Measurements from ENCODE around the gene POMGNT1. TPM values are rescaled to one million over a fixed set of nuclear protein-coding genes. Genes with fewer than 3 reads are reported as not detected.

The POMGNT1 gene
- total and polyA plus RNA-seq, 2 of the 8 experiments (the other 6 are each of a cell fraction or from before 2014, with no cell fraction given) = 28.0 to 40.3 TPM

- H2AK5ac ChIP-seq (ENCODE audit: low read depth, low read length) = no peak within 1 kb of the TSS; the same call in 1 of the 2 replicates
- peak within 1 kb of the TSS; percentile 55 for H3K18ac ChIP-seq (ENCODE audit: extremely low read depth, low read length)
- peak within 1 kb of the TSS; percentile 87 to 94 (median 92) for H3K4me3 ChIP-seq (ENCODE audit: extremely low read depth in 1 of 4, insufficient read depth in 2 of 4, low read depth in 3 of 4, low read length in 4 of 4)
- no peaks in the 10 kb centered on the region for H3K27me3 ChIP-seq (replicated peaks in 1 of 4; ENCODE audit: control insufficient read depth in 3 of 4, extremely low read depth in 1 of 4, insufficient read depth in 3 of 4, low read length in 3 of 4)
- peak within 1 kb of the TSS; percentile 96; the same call in 1 of the 2 replicates for H4K8ac ChIP-seq (ENCODE audit: extremely low read depth, insufficient read depth, low read length)
- H4K91ac ChIP-seq (replicated peaks; ENCODE audit: insufficient read length, low read length) = peak within 1 kb of the TSS; percentile 70
- H4K20me1 ChIP-seq (replicated peaks in 1 of 2; ENCODE audit: control insufficient read depth in 1 of 2, insufficient read depth in 2 of 2, low read length in 2 of 2) = peaks cover 2 to 6% of the 10 kb centered on the region in 2 experiments
- FAIRE-seq (no peak), DNase-seq (ENCODE audit: low read depth in 1 of 2, low spot score in 2 of 2) (peak; percentile 96 to 98)
- H2BK120ac ChIP-seq (replicated peaks; ENCODE audit: low read depth, low read length) = no peak within 1 kb of the TSS
- peak within 1 kb of the TSS; percentile 80 for H4K5ac ChIP-seq (ENCODE audit: insufficient read length, low read depth, low read length)
- WGBS, 2 experiments (ENCODE audit: extremely low coverage in 1 of 2, insufficient coverage in 1 of 2, insufficient read length in 1 of 2, insufficient replicate concordance in 2 of 2, low coverage in 1 of 2, low lambda C conversion rate in 2 of 2, missing lambda C conversion rate in 1 of 2) = 0% methylated on average over 27 of the region's 49 CpGs; no CpG with 5 or more reads in 1 of the 2 experiments
- H3K27ac ChIP-seq (ENCODE audit: low read depth, low read length) = peak within 1 kb of the TSS; percentile 94
- no peak within 1 kb of the TSS for H3K14ac ChIP-seq (ENCODE audit: insufficient read length)
- peaks cover 13 to 33% (median 26%) of the 10 kb centered on the region in 4 experiments for H3K36me3 ChIP-seq (ENCODE audit: control insufficient read depth in 2 of 4, insufficient read depth in 4 of 4, low read length in 3 of 4)
- H3K56ac ChIP-seq (replicated peaks; ENCODE audit: insufficient read length, low read depth, low read length) = peak within 1 kb of the TSS; percentile 95
- H3K9me3 ChIP-seq (ENCODE audit: insufficient read depth in 2 of 2, low read depth in 1 of 2, low read length in 1 of 2) = no peaks in the 10 kb centered on the region
- H3K79me2 ChIP-seq (ENCODE audit: control insufficient read depth in 1 of 2, insufficient read depth in 2 of 2, low read length in 2 of 2) = peaks cover 3 to 22% of the 10 kb centered on the region in 2 experiments
- H3K4ac ChIP-seq (replicated peaks; ENCODE audit: insufficient read length, low read depth, low read length) = no peak within 1 kb of the TSS
- ChIA-PET POLR2A (ENCODE audit: partially characterized antibody) (interaction anchor here (0.7 to 10.6 kb wide), 23 partner anchors 9 to 213 kb away, joined by 3 to 100 read pairs (median 4); partner anchors contain the start of genes LRRC41, LURAP1, PIK3R3 and UQCRH), CTCF (ENCODE audit: partially characterized antibody) (interaction anchor here (1.2 to 4.6 kb wide), 4 partner anchors 13 to 35 kb away, joined by 3 to 55 read pairs (median 4); no protein-coding TSS in a partner anchor)
- H3K23me2 ChIP-seq (ENCODE audit: low read depth, low read length) = peaks cover 9% of the 10 kb centered on the region; the same call in 1 of the 2 replicates
- peak within 1 kb of the TSS; percentile 99 for H2AFZ ChIP-seq (ENCODE audit: low read length)
- no peak within 1 kb of the TSS for H2BK20ac ChIP-seq (ENCODE audit: low read length)
- H2BK15ac ChIP-seq (ENCODE audit: low read length) = 0 out of 2 replicates have a peak within 1 kb of the TSS, but pooled peaks have one; percentile 25
- no peak within 1 kb of the TSS for H3K23ac ChIP-seq (ENCODE audit: insufficient read length)
- H2BK12ac ChIP-seq (ENCODE audit: low read depth, low read length) = peak within 1 kb of the TSS; percentile 62; the same call in 1 of the 2 replicates
- H3K4me2 ChIP-seq (ENCODE audit: insufficient read depth in 1 of 2, low read depth in 2 of 2, low read length in 2 of 2) = peak within 1 kb of the TSS; percentile 84 to 99
- peaks cover 10% of the 10 kb centered on the region; the same call in 1 of the 2 replicates for H3K79me1 ChIP-seq (ENCODE audit: low read depth, low read length)
- peaks cover 4 to 15% (median 5%) of the 10 kb centered on the region in 4 experiments; a peak in 5 of 7 replicates for H3K4me1 ChIP-seq (replicated peaks in 1 of 4; ENCODE audit: control insufficient read depth in 3 of 4, insufficient read depth in 4 of 4, low read length in 3 of 4)
- H2BK5ac ChIP-seq (ENCODE audit: low read depth, low read length) = peak within 1 kb of the TSS; percentile 84
- peak within 1 kb of the TSS; percentile 91 to 99 (median 94) for H3K9ac ChIP-seq (replicated peaks in 1 of 4; ENCODE audit: extremely low read depth in 1 of 4, low read depth in 3 of 4, low read length in 3 of 4)
- TF ChIP-seq KDM5A (IDR thresholded peaks at IDR 0.05; ENCODE audit: low read length) (peak; percentile 19), SIN3A (conservative IDR thresholded peaks at IDR 0.05 in 1 of 2, IDR thresholded peaks at IDR 0.05 in 1 of 2; ENCODE audit: low read depth in 1 of 2, low read length in 2 of 2) (peak in 1 of 2 experiments; percentile 78; a peak in 2 of 4 replicates), SP1 (IDR thresholded peaks at IDR 0.05; ENCODE audit: low read depth, low read length) (peak; percentile 93), POLR2A (IDR thresholded peaks at IDR 0.05; ENCODE audit: control extremely low read depth in 1 of 2, low read depth in 2 of 2, low read length in 2 of 2) (peak; percentile 75 to 97), TAF1 (IDR thresholded peaks at IDR 0.05; ENCODE audit: low read depth, low read length) (peak; percentile 97), CREB1 (IDR thresholded peaks at IDR 0.05) (peak; percentile 78), CBX8 (IDR thresholded peaks at IDR 0.05; ENCODE audit: borderline replicate concordance, low read depth, low read length) (no peak), PHF8 (conservative IDR thresholded peaks at IDR 0.05; ENCODE audit: low read depth, low read length) (peak; percentile 74; the same call in 1 of the 2 replicates), TBP (IDR thresholded peaks at IDR 0.05; ENCODE audit: low read depth, low read length) (peak; percentile 94), KDM4A (IDR thresholded peaks at IDR 0.05; ENCODE audit: low read depth, low read length, severe bottlenecking) (peak; percentile 25), TEAD4 (IDR thresholded peaks at IDR 0.05; ENCODE audit: low read depth, low read length) (no peak), RBBP5 (IDR thresholded peaks at IDR 0.05; ENCODE audit: borderline replicate concordance, low read depth, low read length) (no peak)
Observed at GRCh38 chr1:46247436-46248121, 49.3 kb upstream of the POMGNT1 start, which contains the start of gene RAD54L. Gene RAD54L (plus strand): TSS chr1:46247763. CDS start chr1:46248406, 643 bp downstream.
